Keratinocyte (primary cell): ENCODE measurements around the gene SCUBE3. TPM values are rescaled to one million over a fixed set of nuclear protein-coding genes. Genes with fewer than 3 reads are reported as not detected.

ENCODE experiments used
- DNase-seq: peaks from one replicate; pipeline ENCODE4 v3.0.0-alpha.2; 2011; ENCODE audit warnings: low read depth, missing footprints, low spot score
- FAIRE-seq: peaks from 2 replicates; lab custom pipeline; 2011; peaks lifted over from hg19 to GRCh38; lab: Jason Lieb, UNC
- H2AFZ ChIP-seq: 2 replicates; pipeline ENCODE4 v1.6.0; 2012; ENCODE audit warnings: low read length, control low read depth, inconsistent platforms; ENCODE audit not compliant: control insufficient read depth
- H3K27ac ChIP-seq: 2 replicates; pipeline ENCODE4 v1.5.1; 2011; ENCODE audit warnings: low read length; ENCODE audit not compliant: control insufficient read depth, insufficient read depth
- H3K27me3 ChIP-seq: 3 replicates; pipeline ENCODE4 v1.6.0; 2011; ENCODE audit warnings: low read length; ENCODE audit not compliant: control insufficient read depth, insufficient read depth; ENCODE audit errors: extremely low read depth
- H3K36me3 ChIP-seq, 2 experiments: 2 replicates in 1 of 2; 3 replicates in 1 of 2; pipeline ENCODE4 v1.5.1; 2011; ENCODE audit warnings: low read length in 2 of 2, mild to moderate bottlenecking in 1 of 2; ENCODE audit not compliant: control insufficient read depth in 2 of 2, insufficient read depth in 2 of 2; ENCODE audit errors: extremely low read depth in 1 of 2
- H3K4me1 ChIP-seq: 3 replicates; pipeline ENCODE4 v1.5.1; 2011; ENCODE audit warnings: low read length; ENCODE audit not compliant: control insufficient read depth, insufficient read depth; ENCODE audit errors: extremely low read depth
- H3K4me2 ChIP-seq: 3 replicates; pipeline ENCODE4 v1.6.0; 2011; ENCODE audit warnings: low read depth, low read length; ENCODE audit not compliant: control insufficient read depth, insufficient read depth; ENCODE audit errors: extremely low read depth
- H3K4me3 ChIP-seq, 3 experiments: fragments of 200-600 bp in 1 of 3; sonication (generic) in 1 of 3; 2 replicates in 2 of 3; 3 replicates in 1 of 3; pipeline ENCODE4 v1.5.1; 2011 to 2016; ENCODE audit warnings: low read length in 3 of 3, mild to moderate bottlenecking in 3 of 3, control low read depth in 2 of 3, inconsistent platforms in 1 of 3, low read depth in 1 of 3, mixed read lengths in 1 of 3, mixed run types in 1 of 3, moderate library complexity in 1 of 3; ENCODE audit not compliant: control insufficient read depth in 2 of 3, insufficient read depth in 2 of 3; ENCODE audit errors: extremely low read depth in 1 of 3
- H3K79me2 ChIP-seq: 2 replicates; pipeline ENCODE4 v1.6.0; 2012; ENCODE audit warnings: low read length; ENCODE audit not compliant: control insufficient read depth, insufficient read depth
- H3K9ac ChIP-seq: 3 replicates; pipeline ENCODE4 v1.6.0; 2011; ENCODE audit warnings: low read length; ENCODE audit not compliant: control insufficient read depth, insufficient read depth; ENCODE audit errors: extremely low read depth
- H3K9me1 ChIP-seq: 3 replicates; pipeline ENCODE4 v1.6.0; 2011; ENCODE audit warnings: low read length; ENCODE audit not compliant: control insufficient read depth, insufficient read depth; ENCODE audit errors: extremely low read depth
- H3K9me3 ChIP-seq: 2 replicates; pipeline ENCODE4 v1.5.1; 2012; ENCODE audit warnings: low read depth, low read length; ENCODE audit not compliant: control insufficient read depth
- H4K20me1 ChIP-seq: 3 replicates; pipeline ENCODE4 v1.6.0; 2011; ENCODE audit warnings: low read length; ENCODE audit not compliant: control insufficient read depth, insufficient read depth; ENCODE audit errors: extremely low read depth
- EZH2 ChIP-seq: IDR thresholded peaks from one replicate; pipeline ENCODE4 v1.6.1; 2012; ENCODE audit warnings: inconsistent platforms, mild to moderate bottlenecking, low read length, moderate library complexity
- dilution Hi-C: fragments of 300-500 bp; cut with MboI; formaldehyde crosslinking; loops from one replicate; pipeline ENCODE4 v1.7.0; 2020; ENCODE audit warnings: low sequenced_read_pairs; ENCODE audit not compliant: extremely low pct_ligation_motif_present
- polyA plus RNA-seq, 5 experiments: library from polyadenylated mRNA; depleted of rRNA in 3 of 5; stranded (reverse) in 3 of 5; stranded (forward) in 1 of 5; unstranded in 1 of 5; fragments of >200 nt; gene quantifications; 1 replicate in 1 of 5; 2 replicates in 3 of 5; 3 replicates in 1 of 5; pipeline versions ENCODE4 v1.2.1 to v1.2.3, GENCODE V29; 2011 to 2012; ENCODE audit warnings: missing spikeins in 2 of 5, low read depth in 1 of 5, low replicate concordance in 1 of 5
- TF ChIP-seq, protein P1 (sequence below), 3 experiments: IDR thresholded peaks in 1 of 3; conservative IDR thresholded peaks in 1 of 3; optimal IDR thresholded peaks in 1 of 3; 2 replicates in 2 of 3; 3 replicates in 1 of 3; pipeline versions ENCODE3 to v1.5.1; 2011; ENCODE audit warnings: low read length in 3 of 3, mild to moderate bottlenecking in 3 of 3, moderate library complexity in 2 of 3, control low read depth in 1 of 3, inconsistent platforms in 1 of 3; ENCODE audit not compliant: insufficient read depth in 2 of 3; ENCODE audit errors: extremely low read depth in 1 of 3

SCUBE3 gene
- polyA plus RNA-seq, 1 donor (not counting 4 experiments of a cell fraction or from before 2014, with no cell fraction given) = 0.01 TPM

DNA sequence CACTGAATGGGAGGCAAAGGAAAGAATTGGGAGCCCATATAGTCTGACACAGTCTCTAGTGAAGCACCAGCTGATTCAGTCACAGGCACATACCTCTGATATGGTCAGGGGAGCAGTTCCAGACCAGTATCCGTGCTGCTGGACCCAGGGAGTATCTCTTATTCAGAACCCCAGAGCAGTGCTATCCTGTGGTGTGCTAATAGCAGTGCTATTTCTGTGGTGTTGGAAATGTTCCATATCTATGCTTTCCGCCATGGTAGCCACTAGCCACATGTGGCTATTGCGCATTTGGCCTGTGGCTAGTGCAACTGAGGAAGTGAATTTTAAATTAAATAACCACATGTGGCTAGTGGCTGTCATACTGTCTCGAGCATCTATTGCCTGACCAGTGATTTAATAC lies 11.0 kb downstream of the SCUBE3 start:
- Histone ChIP-seq H3K4me3 (no peak overlapping the region), H3K79me2 (no peaks in the 10 kb centered on the region)

DNA sequence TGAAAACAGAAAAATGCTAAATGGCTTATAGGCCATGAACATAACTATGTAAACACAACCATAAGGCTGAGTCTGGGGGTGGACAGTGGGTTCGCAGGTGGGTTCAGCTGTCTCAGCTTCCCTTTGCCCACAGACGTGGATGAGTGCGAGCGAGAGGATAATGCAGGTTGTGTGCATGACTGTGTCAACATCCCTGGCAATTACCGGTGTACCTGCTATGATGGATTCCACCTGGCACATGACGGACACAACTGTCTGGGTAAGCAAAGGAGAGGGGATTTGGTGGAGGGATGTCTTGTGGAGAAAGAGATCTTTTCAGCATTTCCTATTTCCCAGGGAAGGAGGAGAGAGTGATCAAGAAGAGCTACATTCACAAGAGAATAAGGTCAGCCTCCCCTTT lies 14.7 kb downstream of the SCUBE3 start:
- Histone ChIP-seq H3K27me3 (peaks cover under 1% of the 10 kb centered on the region), H3K79me2 (no peaks in the 10 kb centered on the region), H4K20me1 (no peaks in the 10 kb centered on the region), H3K27ac (no peak overlapping the region), H3K9ac (no peak overlapping the region), H2AFZ (no peak overlapping the region), H3K36me3 (no peaks in the 10 kb centered on the region), H3K9me3 (no peaks in the 10 kb centered on the region), H3K4me1 (no peaks in the 10 kb centered on the region), H3K4me2 (no peak overlapping the region), H3K9me1 (no peaks in the 10 kb centered on the region), H3K4me3 (no peak overlapping the region)
- dilution Hi-C loops = no loop called here
- no peak for TF ChIP-seq EZH2
- TF ChIP-seq, protein P1, sequence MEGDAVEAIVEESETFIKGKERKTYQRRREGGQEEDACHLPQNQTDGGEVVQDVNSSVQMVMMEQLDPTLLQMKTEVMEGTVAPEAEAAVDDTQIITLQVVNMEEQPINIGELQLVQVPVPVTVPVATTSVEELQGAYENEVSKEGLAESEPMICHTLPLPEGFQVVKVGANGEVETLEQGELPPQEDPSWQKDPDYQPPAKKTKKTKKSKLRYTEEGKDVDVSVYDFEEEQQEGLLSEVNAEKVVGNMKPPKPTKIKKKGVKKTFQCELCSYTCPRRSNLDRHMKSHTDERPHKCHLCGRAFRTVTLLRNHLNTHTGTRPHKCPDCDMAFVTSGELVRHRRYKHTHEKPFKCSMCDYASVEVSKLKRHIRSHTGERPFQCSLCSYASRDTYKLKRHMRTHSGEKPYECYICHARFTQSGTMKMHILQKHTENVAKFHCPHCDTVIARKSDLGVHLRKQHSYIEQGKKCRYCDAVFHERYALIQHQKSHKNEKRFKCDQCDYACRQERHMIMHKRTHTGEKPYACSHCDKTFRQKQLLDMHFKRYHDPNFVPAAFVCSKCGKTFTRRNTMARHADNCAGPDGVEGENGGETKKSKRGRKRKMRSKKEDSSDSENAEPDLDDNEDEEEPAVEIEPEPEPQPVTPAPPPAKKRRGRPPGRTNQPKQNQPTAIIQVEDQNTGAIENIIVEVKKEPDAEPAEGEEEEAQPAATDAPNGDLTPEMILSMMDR (optimal IDR thresholded peaks at IDR 0.05 in 1 of 3, IDR thresholded peaks at IDR 0.05 in 1 of 3, conservative IDR thresholded peaks at IDR 0.05 in 1 of 3; ENCODE audit: extremely low read depth in 1 of 3, insufficient read depth in 2 of 3, low read length in 3 of 3) = no peak
- no peak for DNase-seq
- FAIRE-seq = no peak

More for the DNA sequence above, 11.0 kb downstream of the SCUBE3 start:
- H3K27ac ChIP-seq = no peak overlapping the region
- dilution Hi-C loops = no loop called here
- H3K9me3 ChIP-seq = no peaks in the 10 kb centered on the region
- H3K36me3 ChIP-seq = no peaks in the 10 kb centered on the region
- no peaks in the 10 kb centered on the region for H3K4me1 ChIP-seq
- H2AFZ ChIP-seq = no peak overlapping the region
- H3K4me2 ChIP-seq = no peak overlapping the region
- peaks cover 5% of the 10 kb centered on the region for H3K27me3 ChIP-seq
- no peak overlapping the region for H3K9ac ChIP-seq
- H4K20me1 ChIP-seq = no peaks in the 10 kb centered on the region
- DNase-seq (no peak), FAIRE-seq (no peak)
- no peaks in the 10 kb centered on the region for H3K9me1 ChIP-seq
- TF ChIP-seq, protein P1 (optimal IDR thresholded peaks at IDR 0.05 in 1 of 3, IDR thresholded peaks at IDR 0.05 in 1 of 3, conservative IDR thresholded peaks at IDR 0.05 in 1 of 3; ENCODE audit: extremely low read depth in 1 of 3, insufficient read depth in 2 of 3, low read length in 3 of 3) = no peak
- TF ChIP-seq EZH2 = no peak
